Activated CD4-positive, alpha-beta T cell treated with anti-CD3 and anti-CD28 coated beads for 36 hours (primary cell): ENCODE results near the gene TRAPPC8. TPM values are rescaled to one million over a fixed set of nuclear protein-coding genes. Genes with fewer than 3 reads are reported as not detected.
"Not testable (repeated sequence)": the region's sequence is repeated elsewhere in the genome, so short reads cannot be mapped to it uniquely, and the experiment has no call there.

Experiments used
- ATAC-seq: fragments of 200-7000 bp; cut with Tn5 transposase; one replicate; pipeline ENCODE4 v1.10.0; 2021; ENCODE audit warnings: mild to moderate bottlenecking, moderate library complexity
- CTCF ChIA-PET: fragments of 350-600 bp; sonication (Branson Sonifier 250); formaldehyde crosslinking; loops from one replicate; lab custom pipeline; 2021; ENCODE audit warnings: antibody characterized with exemption; lab: Charles Lee
- POLR2A ChIA-PET: fragments of 350-600 bp; sonication (Branson Sonifier 250); formaldehyde crosslinking; loops from one replicate; lab custom pipeline; 2021; ENCODE audit warnings: antibody characterized with exemption, inconsistent platforms; lab: Charles Lee
- DNase-seq: peaks from one replicate; pipeline ENCODE4 v3.0.0-alpha.2; 2020
- H3K27ac Mint-ChIP-seq: one replicate; pipeline ENCODE4 v1.8.0; 2021; ENCODE audit warnings: mixed read lengths
- H3K27me3 Mint-ChIP-seq: one replicate; pipeline ENCODE4 v1.8.0; 2021; ENCODE audit warnings: mixed read lengths
- H3K36me3 Mint-ChIP-seq: one replicate; pipeline ENCODE4 v1.8.0; 2021; ENCODE audit warnings: low read depth, mixed read lengths
- H3K4me1 Mint-ChIP-seq: one replicate; pipeline ENCODE4 v1.8.0; 2021; ENCODE audit warnings: mixed read lengths
- H3K4me3 Mint-ChIP-seq: one replicate; pipeline ENCODE4 v1.8.0; 2021; ENCODE audit warnings: mild to moderate bottlenecking, moderate library complexity, mixed read lengths
- H3K9me3 Mint-ChIP-seq: one replicate; pipeline ENCODE4 v1.8.0; 2021; ENCODE audit warnings: low read depth, mixed read lengths
- intact Hi-C, 2 experiments: fragments of 100-400 bp; cut with DNase I in 1 of 2; cut with micrococcal nuclease in 1 of 2; formaldehyde crosslinking; loops; one replicate each; pipeline versions ENCODE4 v1.14.2 to v1.15.1; 2022 to 2024; cut with DNase I, micrococcal nuclease
- total RNA-seq, 2 experiments: library from RNA; stranded (reverse); gene quantifications; one replicate each; pipeline ENCODE4 v1.2.3, GENCODE V29; 2021

Gene TRAPPC8
- total RNA-seq, 2 experiments from 2014 or later, result 23.3 to 24.2 TPM

DNA sequence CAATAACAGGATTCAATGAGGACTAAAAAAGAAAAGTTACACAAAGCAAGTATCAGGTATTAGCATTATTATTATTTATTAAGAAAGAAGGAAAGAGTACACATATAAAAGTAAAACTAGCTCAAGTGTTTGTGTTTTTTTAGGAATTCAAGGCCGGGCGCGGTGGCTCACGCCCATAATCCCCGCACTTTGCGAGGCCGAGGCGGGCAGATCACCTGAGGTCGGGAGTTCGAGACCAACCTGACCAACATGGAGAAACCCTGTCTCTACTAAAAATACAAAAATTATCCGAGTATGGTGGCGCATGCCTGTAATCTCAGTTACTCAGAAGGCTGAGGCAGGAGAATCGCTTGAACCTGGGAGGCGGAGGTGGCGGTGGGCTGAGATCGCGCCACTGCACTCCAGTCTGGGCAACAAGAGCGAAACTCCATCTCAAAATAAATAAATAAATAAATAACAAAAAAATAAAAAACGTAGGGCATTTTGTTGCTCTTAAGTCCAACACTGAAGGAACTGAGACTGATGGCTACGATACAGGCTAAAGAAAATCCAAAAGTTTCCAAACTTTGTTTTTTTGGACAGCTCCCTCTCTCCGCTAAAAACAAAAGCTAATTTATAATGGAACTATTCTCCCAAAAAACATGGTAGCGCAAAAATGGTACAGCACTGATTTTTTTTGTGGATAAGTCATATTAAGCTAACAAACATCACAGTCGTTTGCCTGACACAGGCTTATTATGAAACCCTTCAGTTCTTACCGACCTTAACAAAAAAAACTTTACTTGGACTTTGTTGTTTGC lies 1.7 kb downstream of the TRAPPC8 start:
- intact Hi-C loops, result loop anchor here in 1 of 2 experiments (10.0 kb wide), 1 partner anchor 534 kb away; the partner anchor contains the start of gene GAREM1
- H3K4me3 Mint-ChIP-seq, result peak overlapping the region; percentile 99
- POLR2A ChIA-PET, result interaction anchor here (0.6 to 2.3 kb wide), 3 partner anchors 107 to 283 kb away, joined by 4 to 7 read pairs (median 5); no protein-coding TSS in a partner anchor
- H3K27me3 Mint-ChIP-seq, result no peaks in the 10 kb centered on the region
- ATAC-seq (no peak), DNase-seq (no peak)
- CTCF ChIA-PET, result interaction anchor here (0.5 to 3.3 kb wide), 12 partner anchors 12 to 283 kb away, joined by 3 to 10 read pairs (median 4); partner anchors contain the start of genes RNF125 and RNF138
- peaks cover 40% of the 10 kb centered on the region for H3K4me1 Mint-ChIP-seq
- no peaks in the 10 kb centered on the region for H3K9me3 Mint-ChIP-seq
- H3K36me3 Mint-ChIP-seq, result peaks cover 8% of the 10 kb centered on the region
- H3K27ac Mint-ChIP-seq, result peak overlapping the region; percentile 49

DNA sequence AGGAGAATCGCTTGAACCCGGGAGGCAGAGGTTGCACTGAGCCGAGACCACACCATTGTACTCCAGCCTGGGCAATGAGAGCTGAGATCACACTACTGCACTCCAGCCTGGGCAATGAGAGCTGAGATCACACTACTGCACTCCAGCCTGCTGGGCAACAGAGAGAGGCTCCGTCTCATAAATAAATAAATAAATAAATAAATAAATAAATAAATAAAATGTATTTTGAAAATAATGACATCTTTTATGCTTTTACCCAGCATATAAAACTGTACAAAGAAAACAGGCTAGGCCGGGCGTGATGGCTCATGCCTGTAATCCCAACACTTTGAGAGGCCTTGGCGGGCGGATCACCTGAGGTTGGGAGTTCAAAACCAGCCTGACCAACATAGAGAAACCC lies 8.2 kb downstream of the TRAPPC8 start:
- H3K27ac Mint-ChIP-seq, H3K4me3 Mint-ChIP-seq, POLR2A ChIA-PET, H3K9me3 Mint-ChIP-seq, H3K36me3 Mint-ChIP-seq, intact Hi-C loops, DNase-seq, ATAC-seq, H3K27me3 Mint-ChIP-seq: not testable (repeated sequence)
- CTCF ChIA-PET, result interaction anchor here (0.7 kb wide), 1 partner anchor 15 kb away, joined by 3 read pairs; no protein-coding TSS in a partner anchor
- H3K4me1 Mint-ChIP-seq, result peaks cover 14% of the 10 kb centered on the region

DNA sequence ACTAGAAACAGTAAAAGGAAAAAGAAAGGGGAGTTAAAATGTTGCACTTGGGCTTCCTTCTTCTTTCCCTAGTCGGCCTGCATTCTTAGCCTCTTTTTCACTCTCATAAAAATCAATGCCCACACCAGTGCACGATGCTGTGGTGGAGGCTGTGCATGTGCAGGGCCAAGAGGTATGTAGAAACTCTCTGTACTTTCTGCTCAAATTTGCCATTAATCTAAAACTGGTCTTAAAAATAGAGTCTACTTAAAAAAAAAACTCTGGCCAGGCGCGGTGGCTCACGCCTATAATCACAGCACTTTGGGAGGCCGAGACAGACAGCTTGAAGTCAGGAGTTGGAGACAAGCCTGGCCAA lies 11.1 kb downstream of the TRAPPC8 start:
- Mint-ChIP-seq H3K27ac (no peak overlapping the region), H3K27me3 (no peaks in the 10 kb centered on the region), H3K36me3 (peaks cover 14% of the 10 kb centered on the region), H3K4me1 (no peaks in the 10 kb centered on the region), H3K9me3 (no peaks in the 10 kb centered on the region), H3K4me3 (no peak overlapping the region)
- intact Hi-C loops, result no loop called here
- ChIA-PET POLR2A (interaction anchor here (0.6 kb wide), 1 partner anchor 546 kb away, joined by 3 read pairs; no protein-coding TSS in a partner anchor), CTCF (interaction anchor here (1.0 kb wide), 1 partner anchor 43 kb away, joined by 3 read pairs; no protein-coding TSS in a partner anchor)
- DNase-seq, result no peak
- no peak for ATAC-seq

DNA sequence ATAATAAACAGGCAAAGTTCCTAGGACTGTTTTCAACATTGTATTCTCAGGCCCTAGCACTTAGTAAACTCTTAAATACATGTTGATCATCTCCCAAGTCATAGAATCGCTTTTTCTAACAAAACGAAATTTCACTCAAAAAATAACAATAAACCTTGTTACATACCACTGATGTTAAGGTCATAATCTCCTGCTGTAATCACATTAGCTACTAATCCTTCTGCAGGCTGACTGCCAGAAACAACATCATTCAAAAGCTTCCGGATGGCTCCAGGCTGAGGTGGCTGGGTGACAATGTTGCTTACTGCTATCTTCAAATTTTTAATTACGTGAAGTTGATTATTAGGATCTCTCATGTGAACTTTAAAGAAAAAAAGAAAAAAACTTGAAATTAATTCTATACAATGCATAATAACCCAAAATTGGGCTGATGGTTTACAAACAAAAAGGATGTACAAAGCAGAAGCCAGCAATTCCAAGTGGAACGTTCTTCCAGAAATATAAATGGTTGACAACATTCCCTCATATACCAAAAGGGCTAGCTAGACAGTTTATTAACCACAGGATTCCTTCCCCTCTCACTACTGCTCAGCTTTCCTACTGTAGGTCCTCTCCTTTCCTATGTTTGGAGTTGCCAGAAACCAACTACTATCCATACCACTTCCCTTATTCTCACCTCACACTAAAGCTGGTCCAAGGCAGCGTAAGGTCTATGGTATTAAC lies 11.6 kb downstream of the TRAPPC8 start:
- H3K27me3 Mint-ChIP-seq, result no peaks in the 10 kb centered on the region
- ATAC-seq (no peak), DNase-seq (no peak)
- no peaks in the 10 kb centered on the region for H3K9me3 Mint-ChIP-seq
- CTCF ChIA-PET, result interaction anchor here (1.0 kb wide), 1 partner anchor 43 kb away, joined by 3 read pairs; no protein-coding TSS in a partner anchor
- no peak overlapping the region for H3K4me3 Mint-ChIP-seq
- peaks cover 18% of the 10 kb centered on the region for H3K36me3 Mint-ChIP-seq
- POLR2A ChIA-PET, result no interaction called here
- intact Hi-C loops, result no loop called here
- H3K4me1 Mint-ChIP-seq, result peaks cover 3% of the 10 kb centered on the region
- no peak overlapping the region for H3K27ac Mint-ChIP-seq

DNA sequence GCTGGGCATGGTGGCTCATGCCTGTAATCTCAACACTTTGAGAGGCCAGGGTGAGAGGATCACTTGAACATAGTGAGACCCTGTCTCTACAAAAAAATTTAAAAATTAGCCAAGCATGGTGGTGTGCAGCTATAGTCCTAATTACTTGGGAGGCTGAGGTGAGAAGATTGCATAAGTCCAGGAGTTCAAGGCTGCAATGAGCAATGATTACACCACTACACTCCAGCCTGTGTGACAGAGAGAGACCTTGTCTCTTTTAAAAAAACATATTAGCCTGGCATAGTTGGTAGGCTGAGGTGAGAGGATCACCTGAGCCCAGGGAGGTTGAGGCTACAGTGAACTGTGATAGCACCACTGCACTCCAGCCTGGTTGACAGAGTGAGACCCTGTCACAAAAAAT lies 13.7 kb downstream of the TRAPPC8 start:
- DNase-seq, result no peak
- no peak overlapping the region for H3K27ac Mint-ChIP-seq
- H3K4me1 Mint-ChIP-seq, result peaks cover 13% of the 10 kb centered on the region
- intact Hi-C loops, result no loop called here
- POLR2A ChIA-PET, result no interaction called here
- no peak overlapping the region for H3K4me3 Mint-ChIP-seq
- CTCF ChIA-PET, result no interaction called here
- no peaks in the 10 kb centered on the region for H3K27me3 Mint-ChIP-seq
- no peak for ATAC-seq
- H3K9me3 Mint-ChIP-seq, result no peaks in the 10 kb centered on the region
- peaks cover 27% of the 10 kb centered on the region for H3K36me3 Mint-ChIP-seq

DNA sequence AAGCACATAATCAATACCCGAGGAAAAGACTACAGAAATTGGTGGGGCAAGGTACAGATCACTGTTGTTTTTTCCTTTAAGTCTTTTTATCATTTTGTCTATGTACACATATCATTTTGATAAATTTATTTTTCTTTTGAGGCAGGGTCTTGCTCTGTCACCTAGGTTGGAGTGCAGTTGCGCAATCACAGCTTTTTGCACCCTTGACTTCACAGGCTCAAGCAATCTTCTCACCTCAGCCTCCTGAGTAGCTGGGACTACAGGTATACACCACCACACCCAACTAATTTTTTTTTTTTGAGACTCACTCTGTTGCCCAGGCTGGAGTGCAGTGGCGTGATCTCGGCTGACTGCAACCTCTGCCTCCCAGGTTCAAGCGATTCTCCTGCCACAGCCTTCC lies 15.9 kb downstream of the TRAPPC8 start:
- H3K27me3 Mint-ChIP-seq, H3K9me3 Mint-ChIP-seq, H3K4me3 Mint-ChIP-seq, POLR2A ChIA-PET, H3K27ac Mint-ChIP-seq, CTCF ChIA-PET, ATAC-seq, intact Hi-C loops, DNase-seq: not testable (repeated sequence)
- H3K4me1 Mint-ChIP-seq, result peaks cover 15% of the 10 kb centered on the region
- H3K36me3 Mint-ChIP-seq, result peaks cover 32% of the 10 kb centered on the region

DNA sequence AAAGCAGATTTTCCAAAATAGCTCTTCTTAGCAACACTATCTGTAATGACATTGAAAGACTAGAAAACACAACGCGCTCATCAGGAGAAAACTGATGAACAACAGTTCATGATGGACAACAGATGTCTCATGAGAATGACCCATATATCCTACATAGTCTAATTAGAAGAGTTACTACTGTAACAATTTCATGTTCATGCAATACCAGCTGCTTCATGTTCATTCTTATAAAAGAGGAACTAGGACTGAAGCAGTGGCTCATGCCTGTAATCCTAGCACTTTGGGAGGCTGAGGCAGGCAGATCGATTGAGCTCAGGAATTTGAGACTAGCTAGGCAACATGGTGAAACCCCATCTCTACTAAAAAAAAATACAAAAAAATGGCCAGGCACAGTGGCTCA lies 22.7 kb downstream of the TRAPPC8 start:
- Mint-ChIP-seq H3K27me3 (no peaks in the 10 kb centered on the region), H3K36me3 (peaks cover 23% of the 10 kb centered on the region), H3K27ac (no peak overlapping the region), H3K9me3 (no peaks in the 10 kb centered on the region), H3K4me1 (peaks cover 5% of the 10 kb centered on the region), H3K4me3 (no peak overlapping the region)
- ChIA-PET POLR2A (no interaction called here), CTCF (interaction anchor here (1.0 kb wide), 1 partner anchor 12 kb away, joined by 3 read pairs; no protein-coding TSS in a partner anchor)
- intact Hi-C loops, result no loop called here
- DNase-seq, result no peak
- ATAC-seq, result no peak

DNA sequence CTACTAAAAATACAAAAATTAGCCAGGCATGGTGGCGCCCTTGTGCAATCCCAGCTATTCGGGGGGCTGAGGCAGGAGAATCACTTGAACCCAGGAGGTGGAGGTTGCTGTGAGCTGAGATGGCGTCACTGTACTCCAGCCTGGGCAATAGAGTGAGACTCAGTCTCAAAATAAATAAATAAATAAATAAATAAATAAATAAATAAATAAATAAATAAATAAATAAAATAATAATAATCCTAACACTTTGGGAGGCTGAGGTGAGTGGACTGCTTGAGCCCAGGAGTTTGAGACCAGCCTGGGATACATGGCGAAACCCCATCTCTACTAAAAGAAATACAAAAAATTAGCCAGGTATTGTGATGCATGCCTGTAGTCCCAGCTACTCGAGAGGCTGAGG lies 23.6 kb downstream of the TRAPPC8 start:
- POLR2A ChIA-PET, CTCF ChIA-PET, H3K9me3 Mint-ChIP-seq, H3K4me3 Mint-ChIP-seq, DNase-seq, H3K4me1 Mint-ChIP-seq, intact Hi-C loops, H3K27ac Mint-ChIP-seq, H3K27me3 Mint-ChIP-seq, ATAC-seq: not testable (repeated sequence)
- peaks cover 23% of the 10 kb centered on the region for H3K36me3 Mint-ChIP-seq

DNA sequence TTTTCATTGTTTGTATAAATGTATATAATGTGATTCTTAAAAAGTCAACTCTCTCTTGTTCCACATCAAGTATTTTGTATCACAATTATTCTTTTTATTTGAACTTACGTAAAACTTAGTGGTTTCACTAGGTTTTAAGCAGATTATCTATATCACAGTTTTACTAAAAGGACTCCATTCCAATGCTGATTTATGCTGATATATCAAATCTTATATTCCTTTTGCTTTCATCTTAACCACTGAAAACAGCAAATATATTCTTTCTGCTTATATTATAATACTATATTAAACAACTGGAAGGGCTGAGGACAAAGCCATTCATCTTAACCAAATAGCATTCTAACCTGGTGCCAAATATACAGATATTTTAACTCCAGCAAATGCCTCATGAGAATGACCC lies 24.2 kb downstream of the TRAPPC8 start:
- ChIA-PET POLR2A (no interaction called here), CTCF (no interaction called here)
- H3K4me1 Mint-ChIP-seq, result peaks cover 2% of the 10 kb centered on the region
- peaks cover 23% of the 10 kb centered on the region for H3K36me3 Mint-ChIP-seq
- H3K27me3 Mint-ChIP-seq, result no peaks in the 10 kb centered on the region
- DNase-seq, result no peak
- no peak for ATAC-seq
- no peak overlapping the region for H3K27ac Mint-ChIP-seq
- H3K9me3 Mint-ChIP-seq, result no peaks in the 10 kb centered on the region
- intact Hi-C loops, result no loop called here
- no peak overlapping the region for H3K4me3 Mint-ChIP-seq

DNA sequence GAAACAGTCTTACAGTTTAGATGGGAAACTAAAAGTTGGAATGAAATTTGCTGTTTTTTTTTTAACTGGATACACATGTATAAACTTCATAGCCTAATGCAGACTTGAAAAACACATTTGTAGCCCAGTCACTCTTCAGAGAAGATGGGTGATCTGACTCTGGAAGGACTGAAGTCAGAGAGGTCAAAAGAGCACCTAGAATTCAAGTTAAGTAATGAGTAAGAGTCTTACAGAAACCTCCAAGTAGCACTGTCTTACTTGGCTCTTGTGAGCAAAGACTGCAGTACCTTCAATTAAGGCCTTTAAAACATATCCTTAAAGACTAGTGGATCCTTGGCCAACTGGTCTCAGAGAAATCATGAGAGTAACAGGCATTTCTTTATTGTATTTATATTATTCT lies 41.9 kb downstream of the TRAPPC8 start:
- POLR2A ChIA-PET, result no interaction called here
- H3K9me3 Mint-ChIP-seq, result no peaks in the 10 kb centered on the region
- DNase-seq (no peak), ATAC-seq (peak; percentile 55)
- no peak overlapping the region for H3K27ac Mint-ChIP-seq
- H3K4me3 Mint-ChIP-seq, result no peak overlapping the region
- CTCF ChIA-PET, result no interaction called here
- no peaks in the 10 kb centered on the region for H3K4me1 Mint-ChIP-seq
- H3K36me3 Mint-ChIP-seq, result peaks cover 22% of the 10 kb centered on the region
- intact Hi-C loops, result no loop called here
- no peaks in the 10 kb centered on the region for H3K27me3 Mint-ChIP-seq

DNA sequence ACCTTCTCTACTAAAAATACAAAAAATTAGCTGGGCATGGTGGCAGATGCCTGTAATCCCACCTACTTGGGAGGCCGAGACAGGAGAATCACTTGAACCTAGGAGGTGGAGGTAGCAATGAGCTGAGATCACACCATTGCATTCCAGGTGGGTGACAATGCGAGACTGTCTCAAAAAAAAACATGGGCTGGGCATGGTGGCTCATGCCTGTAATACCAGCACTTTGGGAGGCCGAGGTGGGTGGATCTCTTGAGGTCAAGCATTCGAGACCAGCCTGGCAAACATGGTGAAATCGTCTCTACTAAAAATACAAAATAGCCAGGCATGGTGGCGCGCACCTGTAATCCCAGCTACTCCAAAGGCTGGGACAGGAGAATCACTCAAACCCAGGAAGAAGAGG lies 43.2 kb downstream of the TRAPPC8 start:
- ATAC-seq, H3K9me3 Mint-ChIP-seq, intact Hi-C loops, POLR2A ChIA-PET, H3K27ac Mint-ChIP-seq, H3K27me3 Mint-ChIP-seq, H3K4me3 Mint-ChIP-seq, DNase-seq, H3K4me1 Mint-ChIP-seq: not testable (repeated sequence)
- H3K36me3 Mint-ChIP-seq, result peaks cover 28% of the 10 kb centered on the region
- CTCF ChIA-PET, result interaction anchor here (0.6 kb wide), 1 partner anchor 45 kb away, joined by 3 read pairs; no protein-coding TSS in a partner anchor
